Inflammatory macrophage (primary cell): Measurements from ENCODE around the gene GOLGA8J.
"Not testable (repeated sequence)": the region's sequence is repeated elsewhere in the genome, so short reads cannot be mapped to it uniquely, and the experiment has no call there.

Experiments
- DNase-seq, 2 donors: peaks; one replicate each; pipeline ENCODE4 v3.0.0-alpha.2; 2020 to 2022
- total RNA-seq, 18 experiments: gene quantifications; one replicate each; lab custom pipeline; 2026; ENCODE audit warnings: mixed read lengths in 6 of 18, inconsistent platforms in 2 of 18; lab: John Stamatoyannopoulos, UW

GOLGA8J gene
- 0 to 0.23 (median 0) reads per million in 18 experiments for total RNA-seq

DNA sequence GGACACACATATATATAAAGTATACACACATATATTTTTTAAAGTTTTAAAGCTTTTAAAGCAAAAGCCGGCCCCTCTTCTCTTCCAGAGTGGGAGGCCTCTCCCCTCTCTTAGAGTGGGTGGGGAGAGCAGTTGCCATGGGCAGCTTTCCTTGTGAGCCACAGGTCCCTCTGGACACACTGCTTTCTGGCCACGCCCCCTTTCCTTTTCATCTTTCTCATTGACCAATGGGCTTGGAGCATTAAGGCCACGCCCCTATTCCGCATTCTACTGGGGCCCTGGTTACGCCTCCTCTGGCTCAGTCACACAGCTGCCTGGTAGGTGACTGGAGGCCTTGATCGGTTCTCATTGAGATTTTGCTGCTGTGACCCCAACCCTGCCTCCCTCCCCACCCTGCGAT is at the start of gene GOLGA8J:
GOLGA8J (plus strand) TSS at position 301 of the 400 bp plus-strand sequence; CDS start at position 399, 98 bp downstream.
- DNase-seq: not testable (repeated sequence)

- no peak for DNase-seq
These were observed 49.5 kb upstream of the GOLGA8J start for GRCh38 chr15:30033211-30033610.

DNA sequence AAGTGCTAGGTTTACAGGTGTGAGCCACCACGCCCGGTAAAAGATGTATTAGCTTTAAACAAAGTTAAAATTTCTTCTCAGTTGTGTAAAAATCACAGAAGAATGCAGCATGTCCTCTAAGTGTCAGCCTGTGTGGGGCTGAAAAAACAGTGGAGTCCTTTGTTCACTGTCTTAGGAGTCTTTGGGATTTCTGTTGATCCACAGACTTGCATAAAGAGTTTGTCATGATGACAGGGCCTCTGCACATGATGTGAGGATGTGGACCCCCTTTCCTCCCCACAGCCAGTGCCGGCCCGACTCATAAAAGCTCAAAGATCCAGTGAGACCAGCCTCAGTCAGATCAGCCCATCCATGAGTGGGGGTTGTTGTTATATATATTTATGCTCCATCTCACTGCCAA is 49.0 kb upstream of the GOLGA8J start:
- DNase-seq: no peak

GRCh38 chr15:30036036-30036703 is 46.6 kb upstream of the GOLGA8J start:
- DNase-seq: no peak

DNA sequence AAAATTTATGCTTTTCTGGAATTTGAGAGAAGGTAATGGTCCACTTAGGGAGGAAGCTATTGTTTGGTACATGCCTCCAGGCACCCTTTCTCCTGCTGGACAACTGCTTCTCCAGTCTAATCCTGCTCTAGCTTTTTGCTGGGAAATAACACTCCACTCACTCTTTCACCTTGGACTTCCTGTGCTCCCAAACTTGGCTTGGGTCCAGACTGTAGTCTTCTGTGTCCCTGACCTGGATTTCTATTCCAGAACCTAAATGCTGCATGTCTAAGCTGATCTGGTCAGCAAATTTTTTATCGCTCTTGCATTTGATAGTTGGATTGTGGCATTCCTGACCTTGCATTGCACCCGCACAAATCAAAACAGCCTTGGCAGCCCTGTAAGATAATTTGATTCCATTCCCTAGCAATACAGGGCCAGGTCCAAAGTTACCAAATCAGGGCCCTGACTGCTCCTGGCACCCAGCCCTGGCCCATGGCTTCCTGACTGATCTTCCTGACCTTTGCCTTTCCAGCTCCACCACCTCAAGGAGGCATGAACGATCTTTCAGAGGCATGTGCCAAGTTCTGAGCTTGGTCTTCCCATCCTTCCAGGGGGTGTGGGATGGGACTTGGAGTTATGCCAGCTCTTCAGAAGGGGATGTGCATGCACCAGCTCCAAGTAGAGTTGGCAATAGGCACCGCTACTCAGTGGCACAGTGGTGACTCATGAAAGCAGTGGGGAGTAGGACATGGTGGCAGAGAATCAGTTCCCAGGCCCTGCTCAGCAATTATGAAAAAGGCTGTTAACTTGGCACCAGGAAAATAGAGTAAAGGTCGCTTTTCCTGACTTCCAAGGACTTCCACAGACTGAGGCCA is 43.9 kb upstream of the GOLGA8J start:
- DNase-seq: no peak

DNA sequence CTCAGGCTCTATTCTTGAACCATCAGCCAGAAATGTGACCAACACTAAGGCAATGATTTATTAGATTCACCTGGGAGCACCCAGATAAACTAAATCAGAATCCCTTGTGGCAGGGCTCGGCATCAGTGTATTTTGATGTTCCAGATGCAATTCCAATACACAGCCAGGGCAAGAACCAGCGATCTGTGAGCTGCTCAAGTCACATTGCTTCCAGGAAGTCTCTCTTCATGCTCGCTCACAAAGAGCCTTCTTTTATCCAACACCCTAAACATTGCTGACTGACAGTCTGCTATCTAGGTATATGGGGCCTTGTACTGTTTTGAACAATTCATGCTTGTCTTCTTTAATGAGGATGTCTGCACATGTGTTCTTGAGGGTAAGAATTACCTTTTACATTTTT is 40.9 kb upstream of the GOLGA8J start:
- DNase-seq: no peak

- no peak for DNase-seq
These were observed 40.2 kb upstream of the GOLGA8J start for GRCh38 chr15:30042556-30042955.

DNA sequence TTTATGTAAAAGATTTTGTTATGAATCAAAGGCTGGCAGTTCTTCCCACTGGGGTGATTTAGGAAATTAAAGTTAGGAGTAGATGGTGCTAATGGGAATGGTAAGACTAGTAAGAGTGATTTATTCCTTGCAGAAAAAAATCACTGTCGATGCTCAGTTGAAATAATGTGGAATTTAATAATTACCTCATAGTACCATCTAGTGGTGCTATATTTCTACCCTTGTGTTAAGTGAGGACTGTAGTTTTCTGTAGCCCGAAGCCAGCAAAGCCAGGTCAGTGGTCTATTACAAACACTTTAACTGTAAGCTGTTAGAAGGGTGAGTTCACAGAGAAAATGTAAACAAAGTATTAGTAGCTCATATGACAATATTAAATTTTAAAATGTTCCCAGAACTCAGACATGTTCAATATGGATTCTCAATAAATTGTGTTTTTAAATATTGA is 39.5 kb upstream of the GOLGA8J start:
- no peak for DNase-seq

- DNase-seq: no peak
These were observed 38.4 kb upstream of the GOLGA8J start for GRCh38 chr15:30044377-30044776.

DNA sequence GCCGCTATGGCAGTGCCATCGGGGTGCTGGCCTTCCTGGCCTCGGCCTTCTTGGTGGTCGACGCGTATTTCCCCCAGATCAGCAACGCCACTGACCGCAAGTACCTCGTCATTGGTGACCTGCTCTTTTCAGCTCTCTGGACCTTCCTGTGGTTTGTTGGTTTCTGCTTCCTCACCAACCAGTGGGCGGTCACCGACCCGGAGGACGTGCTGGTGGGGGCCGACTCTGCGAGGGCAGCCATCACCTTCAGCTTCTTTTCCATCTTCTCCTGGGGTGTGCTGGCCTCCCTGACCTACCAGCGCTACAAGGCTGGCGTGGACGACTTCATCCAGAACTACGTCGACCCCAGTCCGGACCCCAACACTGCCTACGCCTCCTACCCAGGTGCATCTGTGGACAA is 37.9 kb upstream of the GOLGA8J start:
- not testable (repeated sequence) for DNase-seq

- DNase-seq: not testable (repeated sequence)
These were observed 37.3 kb upstream of the GOLGA8J start for GRCh38 chr15:30045248-30046041.

- no peak for DNase-seq
These were observed 36.3 kb upstream of the GOLGA8J start for GRCh38 chr15:30046430-30046829.

DNA sequence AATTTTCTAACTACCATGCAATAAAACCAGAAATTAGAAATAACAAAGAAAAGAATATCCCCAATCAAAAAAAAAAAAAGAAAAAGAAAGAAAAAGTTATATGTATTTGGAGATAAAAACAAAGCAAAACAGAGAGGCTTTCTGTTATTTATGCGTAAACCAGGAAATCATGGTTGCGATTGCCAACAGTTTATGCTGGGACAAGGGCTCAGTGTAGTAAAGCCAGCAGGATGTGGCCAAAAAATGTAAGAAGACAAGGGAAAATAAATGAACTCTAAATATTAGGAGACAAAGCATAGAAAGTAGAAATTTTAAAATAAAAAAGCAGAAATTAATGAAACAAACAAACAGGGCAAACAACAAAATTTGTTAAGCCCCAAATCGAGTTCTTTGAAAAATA is 27.2 kb upstream of the GOLGA8J start:
- no peak for DNase-seq

- DNase-seq: no peak
These were observed 26.6 kb upstream of the GOLGA8J start for GRCh38 chr15:30056166-30056565.

DNA sequence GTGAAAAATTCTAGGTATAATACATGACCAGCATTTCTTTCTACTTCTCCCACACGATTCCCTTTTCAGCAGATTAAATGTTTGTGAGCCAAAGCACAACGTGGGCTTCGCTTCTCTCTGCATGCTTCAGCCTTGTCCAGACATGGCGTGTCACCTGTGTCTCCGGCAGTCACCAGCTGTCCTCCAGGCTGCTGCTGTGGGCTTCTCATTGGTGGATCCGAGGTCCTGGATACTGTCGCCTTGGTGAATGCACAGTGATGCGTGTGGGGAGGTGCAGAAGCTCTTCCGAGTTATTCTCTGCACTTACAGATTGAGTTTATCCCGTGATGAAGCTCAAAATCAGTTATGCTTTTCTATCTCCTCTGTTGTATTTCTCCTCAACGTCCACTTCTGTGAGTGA is 23.0 kb upstream of the GOLGA8J start:
- DNase-seq: no peak

GRCh38 chr15:30062881-30063280 is 19.9 kb upstream of the GOLGA8J start:
- no peak for DNase-seq

DNA sequence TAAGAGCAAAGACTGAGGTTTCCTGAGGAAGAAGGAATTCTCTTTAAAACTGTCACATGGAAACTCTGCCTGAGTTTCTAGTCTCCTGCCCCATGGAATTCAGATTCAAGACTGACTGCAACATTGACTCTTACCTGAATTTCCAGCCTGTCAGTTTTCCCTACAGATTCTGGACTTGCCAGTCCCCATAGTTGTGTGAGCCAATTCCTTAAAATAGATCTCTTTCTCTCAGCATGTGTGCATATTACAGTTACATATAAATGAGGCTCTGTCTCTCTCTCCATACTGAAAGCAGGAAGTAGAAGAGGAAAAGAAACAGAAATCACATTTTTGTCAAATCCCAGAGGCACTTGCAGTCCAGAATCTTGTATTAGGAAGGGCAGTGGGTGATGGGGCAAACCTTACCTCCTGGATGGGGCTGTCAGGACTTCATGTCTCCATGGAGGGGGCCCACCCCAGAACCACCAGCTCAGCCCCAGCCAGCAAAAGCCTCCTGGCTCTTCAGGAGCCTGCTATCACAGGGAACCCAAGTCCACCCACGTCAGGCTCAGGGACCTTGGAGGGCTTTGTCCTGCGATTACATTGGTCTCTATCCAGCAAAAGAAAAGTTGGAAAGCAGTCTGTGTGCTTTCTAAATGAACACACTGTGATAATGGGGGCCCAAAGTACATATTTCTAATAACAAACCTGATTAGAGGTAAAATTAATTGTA is 18.8 kb upstream of the GOLGA8J start:
- no peak for DNase-seq

- DNase-seq: no peak
These were observed 17.5 kb upstream of the GOLGA8J start for GRCh38 chr15:30065025-30065801.

- DNase-seq: no peak
These were observed 14.4 kb upstream of the GOLGA8J start for GRCh38 chr15:30068326-30068725.

GRCh38 chr15:30072630-30073029 is 10.1 kb upstream of the GOLGA8J start:
- DNase-seq: no peak

GRCh38 chr15:30073915-30074314 is 8.8 kb upstream of the GOLGA8J start:
- no peak for DNase-seq

- not testable (repeated sequence) for DNase-seq
These were observed 1.9 kb upstream of the GOLGA8J start for GRCh38 chr15:30080816-30081215.
